ENCODE measurements around the gene SHISA9.

GRCh38 chr16:13269359-13269758, 368.0 kb downstream of the SHISA9 start:
- TF ChIP-seq CTCF (IDR thresholded peaks at IDR 0.05; ENCODE audit: poor library complexity) (no peak), EZH2 (IDR thresholded peaks at IDR 0.05; ENCODE audit: borderline replicate concordance) (no peak)

Measured in hepatocyte (in vitro differentiated cells).